Ishikawa (cell line): ENCODE measurements around the gene PRCC.

Source experiments
- CEBPB ChIP-seq: IDR thresholded peaks from 2 replicates; pipeline ENCODE4 v1.6.1; 2012
- CREB1 ChIP-seq: IDR thresholded peaks from 2 replicates; pipeline ENCODE4 v1.6.1; 2012; ENCODE audit warnings: low read depth
- EGR1 ChIP-seq: IDR thresholded peaks from 2 replicates; pipeline ENCODE4 v1.6.1; 2012
- EP300 ChIP-seq: IDR thresholded peaks from 2 replicates; pipeline ENCODE4 v1.6.1; 2012; ENCODE audit warnings: borderline replicate concordance
- FOXM1 ChIP-seq: IDR thresholded peaks from 2 replicates; pipeline ENCODE4 v1.6.1; 2012; ENCODE audit warnings: low read depth, borderline replicate concordance
- NFIC ChIP-seq: IDR thresholded peaks from 2 replicates; pipeline ENCODE4 v1.6.1; 2012
- RAD21 ChIP-seq: IDR thresholded peaks from 2 replicates; pipeline ENCODE4 v1.6.1; 2012; ENCODE audit warnings: low read depth
- TAF1 ChIP-seq: IDR thresholded peaks from 2 replicates; pipeline ENCODE4 v1.6.1; 2012; ENCODE audit warnings: low read depth, mild to moderate bottlenecking
- TCF12 ChIP-seq: IDR thresholded peaks from 2 replicates; pipeline ENCODE4 v1.6.1; 2012; ENCODE audit warnings: low read depth
- TEAD4 ChIP-seq: IDR thresholded peaks from 2 replicates; pipeline ENCODE4 v1.6.1; 2012
- YY1 ChIP-seq: IDR thresholded peaks from 2 replicates; pipeline ENCODE4 v1.6.1; 2012; ENCODE audit warnings: low read depth
- ZBTB7A ChIP-seq: IDR thresholded peaks from 2 replicates; pipeline ENCODE4 v1.6.1; 2012; ENCODE audit warnings: low read depth
- TF ChIP-seq, protein P1 (sequence below): IDR thresholded peaks from 2 replicates; pipeline ENCODE4 v1.6.1; 2012
- TF ChIP-seq, protein P2 (sequence below): IDR thresholded peaks from 2 replicates; pipeline ENCODE4 v1.6.1; 2012; ENCODE audit warnings: low read depth, mild to moderate bottlenecking
- TF ChIP-seq, protein P3 (sequence below): IDR thresholded peaks from 2 replicates; pipeline ENCODE4 v1.6.1; 2012

Gene PRCC

DNA sequence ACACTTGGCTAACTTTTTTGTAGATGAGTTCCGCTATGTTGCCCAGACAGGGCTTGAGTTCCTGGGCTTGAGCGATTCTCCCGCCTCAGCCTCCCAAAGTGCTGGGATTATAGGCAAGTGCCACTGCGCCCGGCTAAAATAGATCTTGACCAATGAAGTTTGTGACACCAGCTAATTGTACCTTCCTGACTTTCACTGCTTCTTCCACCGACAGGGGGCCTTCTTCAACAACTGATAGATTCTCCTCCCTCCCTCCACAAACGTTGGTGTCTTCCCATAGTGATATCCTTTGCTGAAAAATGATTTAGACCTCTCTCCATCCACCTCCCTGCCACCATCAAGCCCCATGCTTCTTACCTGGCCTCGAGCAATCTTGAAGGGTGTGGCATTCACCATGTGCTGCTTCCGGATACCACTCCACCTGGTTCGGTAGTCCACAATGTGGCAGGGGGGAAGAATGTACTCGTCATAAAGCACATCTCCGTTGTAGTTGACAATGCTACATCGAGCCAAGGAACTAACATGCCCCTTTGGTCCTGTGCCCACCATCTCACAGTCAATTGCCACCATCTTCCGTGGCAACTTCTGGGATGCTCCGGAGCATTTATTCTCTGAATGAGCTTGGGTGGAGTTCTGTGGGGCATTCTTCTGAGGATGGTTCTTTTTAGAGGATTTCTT, 40.6 kb upstream of the PRCC start:
- TF ChIP-seq EGR1 (no peak), CREB1 (no peak), YY1 (no peak), FOXM1 (no peak), CEBPB (no peak), RAD21 (peak; percentile 25; the same call in 1 of the 2 replicates)
- TF ChIP-seq, protein P1, sequence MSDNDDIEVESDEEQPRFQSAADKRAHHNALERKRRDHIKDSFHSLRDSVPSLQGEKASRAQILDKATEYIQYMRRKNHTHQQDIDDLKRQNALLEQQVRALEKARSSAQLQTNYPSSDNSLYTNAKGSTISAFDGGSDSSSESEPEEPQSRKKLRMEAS: no peak

DNA sequence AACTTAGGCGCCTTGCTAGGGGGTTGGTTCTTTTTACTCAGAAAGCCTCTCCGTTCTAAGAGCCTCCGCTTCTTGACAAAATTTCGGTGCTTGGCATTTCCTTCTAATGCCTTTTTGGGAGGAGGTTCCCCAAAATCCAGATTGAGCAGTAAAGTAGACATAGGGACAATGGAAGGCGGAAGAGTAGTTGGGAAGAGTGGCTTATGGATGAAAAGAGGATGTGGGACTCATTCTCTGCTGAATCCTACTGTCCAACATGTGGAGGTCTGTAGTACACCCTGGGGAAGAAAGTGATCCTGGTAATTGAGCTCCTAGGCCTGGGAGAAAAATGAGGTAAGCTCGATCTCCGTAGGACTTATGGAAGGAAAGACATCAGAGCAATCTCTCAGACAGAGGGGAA, 39.8 kb upstream of the PRCC start:
- no peak for TF ChIP-seq CEBPB
- no peak for TF ChIP-seq EGR1
- TF ChIP-seq, protein P2, sequence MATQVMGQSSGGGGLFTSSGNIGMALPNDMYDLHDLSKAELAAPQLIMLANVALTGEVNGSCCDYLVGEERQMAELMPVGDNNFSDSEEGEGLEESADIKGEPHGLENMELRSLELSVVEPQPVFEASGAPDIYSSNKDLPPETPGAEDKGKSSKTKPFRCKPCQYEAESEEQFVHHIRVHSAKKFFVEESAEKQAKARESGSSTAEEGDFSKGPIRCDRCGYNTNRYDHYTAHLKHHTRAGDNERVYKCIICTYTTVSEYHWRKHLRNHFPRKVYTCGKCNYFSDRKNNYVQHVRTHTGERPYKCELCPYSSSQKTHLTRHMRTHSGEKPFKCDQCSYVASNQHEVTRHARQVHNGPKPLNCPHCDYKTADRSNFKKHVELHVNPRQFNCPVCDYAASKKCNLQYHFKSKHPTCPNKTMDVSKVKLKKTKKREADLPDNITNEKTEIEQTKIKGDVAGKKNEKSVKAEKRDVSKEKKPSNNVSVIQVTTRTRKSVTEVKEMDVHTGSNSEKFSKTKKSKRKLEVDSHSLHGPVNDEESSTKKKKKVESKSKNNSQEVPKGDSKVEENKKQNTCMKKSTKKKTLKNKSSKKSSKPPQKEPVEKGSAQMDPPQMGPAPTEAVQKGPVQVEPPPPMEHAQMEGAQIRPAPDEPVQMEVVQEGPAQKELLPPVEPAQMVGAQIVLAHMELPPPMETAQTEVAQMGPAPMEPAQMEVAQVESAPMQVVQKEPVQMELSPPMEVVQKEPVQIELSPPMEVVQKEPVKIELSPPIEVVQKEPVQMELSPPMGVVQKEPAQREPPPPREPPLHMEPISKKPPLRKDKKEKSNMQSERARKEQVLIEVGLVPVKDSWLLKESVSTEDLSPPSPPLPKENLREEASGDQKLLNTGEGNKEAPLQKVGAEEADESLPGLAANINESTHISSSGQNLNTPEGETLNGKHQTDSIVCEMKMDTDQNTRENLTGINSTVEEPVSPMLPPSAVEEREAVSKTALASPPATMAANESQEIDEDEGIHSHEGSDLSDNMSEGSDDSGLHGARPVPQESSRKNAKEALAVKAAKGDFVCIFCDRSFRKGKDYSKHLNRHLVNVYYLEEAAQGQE: no peak
- TF ChIP-seq, protein P1: no peak
- no peak for TF ChIP-seq NFIC
- TF ChIP-seq CREB1: no peak
- TF ChIP-seq RAD21: no peak
- no peak for TF ChIP-seq TEAD4
- TF ChIP-seq TAF1: no peak
- TF ChIP-seq YY1: no peak
- TF ChIP-seq TCF12: no peak
- TF ChIP-seq, protein P3, sequence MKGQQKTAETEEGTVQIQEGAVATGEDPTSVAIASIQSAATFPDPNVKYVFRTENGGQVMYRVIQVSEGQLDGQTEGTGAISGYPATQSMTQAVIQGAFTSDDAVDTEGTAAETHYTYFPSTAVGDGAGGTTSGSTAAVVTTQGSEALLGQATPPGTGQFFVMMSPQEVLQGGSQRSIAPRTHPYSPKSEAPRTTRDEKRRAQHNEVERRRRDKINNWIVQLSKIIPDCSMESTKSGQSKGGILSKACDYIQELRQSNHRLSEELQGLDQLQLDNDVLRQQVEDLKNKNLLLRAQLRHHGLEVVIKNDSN: no peak
- no peak for TF ChIP-seq FOXM1
- no peak for TF ChIP-seq ZBTB7A
- TF ChIP-seq EP300: no peak

DNA sequence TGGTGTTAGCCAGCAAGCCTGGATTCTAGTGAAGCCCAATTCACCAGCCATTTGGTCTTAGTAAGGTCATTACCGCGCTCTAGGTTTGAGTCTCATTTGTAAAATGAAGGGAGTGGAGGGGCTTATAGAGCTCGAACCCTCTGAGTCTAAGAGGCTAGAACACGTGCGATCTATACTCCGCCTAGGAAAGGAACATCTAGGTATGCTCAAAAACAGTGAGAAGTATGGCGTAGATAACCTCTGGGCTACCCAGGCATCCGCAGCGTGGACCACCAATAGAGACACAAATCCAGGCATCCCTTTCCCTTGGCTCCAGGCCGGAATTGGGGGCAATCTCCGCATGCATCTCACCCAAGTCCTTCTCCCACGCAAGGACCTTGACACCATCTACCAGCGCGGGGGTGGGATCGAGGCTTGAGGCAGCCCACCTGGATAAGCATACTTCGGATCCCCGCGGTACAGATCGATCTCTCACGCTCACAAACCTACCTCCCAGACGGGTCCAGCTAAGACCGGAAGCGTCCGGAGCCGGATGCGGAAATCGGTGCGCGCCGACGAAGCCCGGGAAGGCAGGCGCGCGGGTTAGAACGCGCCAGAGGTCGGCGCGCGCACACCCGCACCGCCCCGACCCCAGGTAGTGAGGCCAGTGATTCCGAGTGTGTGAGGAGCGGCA, 39.3 kb upstream of the PRCC start, which contains the start of gene METTL25B:
TSS of gene METTL25B (plus strand) at position 544 of the 673 bp plus-strand sequence. CDS start 636 bp downstream, outside the sequence.
- TF ChIP-seq FOXM1 (no peak), YY1 (no peak), NFIC (no peak), EP300 (no peak), CEBPB (no peak), EGR1 (no peak), TEAD4 (no peak), CREB1 (no peak), RAD21 (no peak)
- TF ChIP-seq, protein P2: no peak
- TF ChIP-seq, protein P3: no peak
- TF ChIP-seq, protein P1: no peak; the same call in 1 of the 2 replicates

DNA sequence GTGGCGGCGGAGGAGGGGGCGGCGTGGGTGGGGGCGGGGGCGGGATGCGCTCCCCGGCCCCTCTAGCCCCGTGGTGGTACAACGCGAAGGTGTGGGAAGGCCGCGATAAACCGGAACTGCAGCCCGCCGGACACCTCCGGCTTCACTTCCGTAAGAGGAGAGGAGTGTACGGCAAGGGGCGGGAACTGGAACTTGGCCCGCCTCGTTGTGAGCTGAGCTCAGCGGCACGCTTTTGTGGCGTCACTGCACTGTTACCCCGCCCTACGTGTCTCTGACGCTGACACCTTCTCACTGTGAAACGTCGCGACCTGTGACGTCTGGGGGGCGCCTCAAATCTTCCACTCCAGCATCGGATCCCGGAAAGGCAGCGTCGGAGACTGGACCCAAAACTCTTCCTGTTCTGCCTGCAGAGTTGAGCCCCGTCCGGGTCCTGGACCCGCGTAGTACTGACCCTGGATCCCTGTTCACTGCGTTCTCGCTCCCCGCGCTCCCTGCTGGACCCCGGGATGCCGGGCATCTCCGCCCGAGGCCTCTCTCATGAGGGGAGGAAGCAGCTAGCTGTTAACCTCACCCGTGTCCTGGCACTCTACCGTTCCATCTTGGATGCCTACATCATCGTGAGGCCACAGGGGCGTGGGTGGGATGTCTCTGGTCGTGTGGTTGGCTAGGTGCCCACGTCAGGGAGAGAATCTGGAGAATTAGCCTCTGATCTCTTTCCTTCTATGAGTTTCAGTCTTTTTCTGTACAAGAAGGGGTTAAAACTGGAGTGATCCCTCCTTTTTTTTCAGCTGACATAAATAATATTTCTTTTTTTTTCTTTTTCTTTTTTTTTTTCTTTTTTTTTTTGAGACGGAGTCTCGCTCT, 38.5 kb upstream of the PRCC start, which contains the start of gene ISG20L2:
TSS of gene ISG20L2 (minus strand) at position 168 of the 864 bp plus-strand sequence. CDS start 1,114 bp downstream, outside the sequence.
- TF ChIP-seq, protein P1: no peak
- TF ChIP-seq EGR1 (no peak; the same call in 1 of the 2 replicates), NFIC (peak; percentile 45; the same call in 1 of the 2 replicates), CREB1 (peak; percentile 99), TCF12 (peak; percentile 14; the same call in 1 of the 2 replicates), TAF1 (no peak)
- TF ChIP-seq, protein P3: peak; percentile 64
